Mesenchymal stem cell (in vitro differentiated cells and primary cell): Measurements from ENCODE around the gene USP31.

Experiments
- DNase-seq: peaks from one replicate; pipeline ENCODE4 v3.0.0-alpha.2; 2013
- H2AFZ ChIP-seq: one replicate; pipeline ENCODE4 v1.6.1; 2013; ENCODE audit warnings: low read depth, mild to moderate bottlenecking, control low read depth, inconsistent platforms, low read length, moderate library complexity
- H2AK5ac ChIP-seq: 2 replicates; pipeline ENCODE4 v1.6.1; 2013; ENCODE audit warnings: low read length, moderate library complexity, mild to moderate bottlenecking, inconsistent platforms; ENCODE audit not compliant: severe bottlenecking
- H2BK120ac ChIP-seq: one replicate; pipeline ENCODE4 v1.6.1; 2013; ENCODE audit warnings: low read depth, mild to moderate bottlenecking, inconsistent platforms, low read length, moderate library complexity
- H2BK12ac ChIP-seq, 2 experiments: one replicate each; pipeline ENCODE4 v1.6.1; 2013; ENCODE audit warnings: inconsistent platforms in 2 of 2, low read length in 2 of 2, mild to moderate bottlenecking in 2 of 2, moderate library complexity in 2 of 2, control low read depth in 1 of 2
- H2BK15ac ChIP-seq: one replicate; pipeline ENCODE4 v1.6.1; 2013; ENCODE audit warnings: mild to moderate bottlenecking, low read depth, inconsistent platforms; ENCODE audit not compliant: poor library complexity, severe bottlenecking
- H2BK5ac ChIP-seq: 2 replicates; pipeline ENCODE4 v1.6.1; 2013; ENCODE audit warnings: low read depth, mild to moderate bottlenecking, low read length, control low read depth, inconsistent platforms; ENCODE audit not compliant: poor library complexity, severe bottlenecking
- H3K14ac ChIP-seq, 2 experiments: one replicate each; pipeline ENCODE4 v1.6.1; 2013; ENCODE audit warnings: inconsistent platforms in 2 of 2, low read length in 2 of 2, control low read depth in 1 of 2, mild to moderate bottlenecking in 1 of 2, moderate library complexity in 1 of 2
- H3K18ac ChIP-seq, 2 experiments: one replicate each; pipeline ENCODE4 v1.6.1; 2013; ENCODE audit warnings: inconsistent platforms in 2 of 2, low read length in 2 of 2, control low read depth in 1 of 2, low read depth in 1 of 2, mild to moderate bottlenecking in 1 of 2
- H3K23ac ChIP-seq, 2 experiments: one replicate each; pipeline ENCODE4 v1.6.1; 2013; ENCODE audit warnings: inconsistent platforms in 2 of 2, low read length in 2 of 2, mild to moderate bottlenecking in 2 of 2, moderate library complexity in 2 of 2, control low read depth in 1 of 2
- H3K27ac ChIP-seq: 2 replicates; pipeline ENCODE4 v1.5.1; 2013; ENCODE audit warnings: mild to moderate bottlenecking, moderate library complexity, low read length, control low read depth, inconsistent platforms; ENCODE audit not compliant: poor library complexity, severe bottlenecking
- H3K27me3 ChIP-seq, 2 experiments: 2 replicates each; pipeline versions ENCODE4 v1.6.1 to v1.7.0; 2013; ENCODE audit warnings: low read length in 2 of 2, mild to moderate bottlenecking in 2 of 2, moderate library complexity in 2 of 2, control low read depth in 1 of 2, inconsistent platforms in 1 of 2; ENCODE audit not compliant: control insufficient read depth in 1 of 2, insufficient read depth in 1 of 2
- H3K36me3 ChIP-seq, 2 experiments: 2 replicates each; pipeline versions ENCODE4 v1.6.1 to v1.7.0; 2013; ENCODE audit warnings: low read length in 2 of 2, control low read depth in 1 of 2, inconsistent platforms in 1 of 2, low read depth in 1 of 2, mild to moderate bottlenecking in 1 of 2; ENCODE audit not compliant: insufficient read depth in 2 of 2, control insufficient read depth in 1 of 2
- H3K4ac ChIP-seq, 2 experiments: one replicate each; pipeline ENCODE4 v1.6.1; 2013; ENCODE audit warnings: inconsistent platforms in 2 of 2, low read length in 2 of 2, mild to moderate bottlenecking in 2 of 2, moderate library complexity in 2 of 2, control low read depth in 1 of 2, low read depth in 1 of 2
- H3K4me1 ChIP-seq: 2 replicates; pipeline ENCODE4 v1.6.1; 2013; ENCODE audit warnings: low read depth, low read length, control low read depth; ENCODE audit not compliant: control insufficient read depth, insufficient read depth
- H3K4me2 ChIP-seq: 2 replicates; pipeline ENCODE4 v1.6.1; 2013; ENCODE audit warnings: low read length, mild to moderate bottlenecking, inconsistent platforms; ENCODE audit not compliant: poor library complexity, severe bottlenecking
- H3K4me3 ChIP-seq, 2 experiments: 2 replicates each; pipeline versions ENCODE4 v1.5.1 to v1.7.0; 2013; ENCODE audit warnings: low read length in 2 of 2, mild to moderate bottlenecking in 2 of 2, control low read depth in 1 of 2, low read depth in 1 of 2; ENCODE audit not compliant: insufficient read depth in 1 of 2
- H3K79me1 ChIP-seq: replicated peaks from 2 replicates; pipeline ENCODE4 v1.6.1; 2013; ENCODE audit warnings: mild to moderate bottlenecking, control low read depth, low read length, inconsistent platforms; ENCODE audit not compliant: poor library complexity, severe bottlenecking
- H3K9ac ChIP-seq: 2 replicates; pipeline ENCODE4 v1.7.0; 2013; ENCODE audit warnings: mild to moderate bottlenecking, low read length, moderate library complexity
- H3K9me3 ChIP-seq: 2 replicates; pipeline ENCODE4 v1.7.0; 2013; ENCODE audit warnings: mild to moderate bottlenecking, low read length; ENCODE audit not compliant: control insufficient read depth
- H4K8ac ChIP-seq: one replicate; pipeline ENCODE4 v1.6.1; 2013; ENCODE audit warnings: inconsistent platforms, mild to moderate bottlenecking, low read length, moderate library complexity
- H4K91ac ChIP-seq: one replicate; pipeline ENCODE4 v1.6.1; 2013; ENCODE audit warnings: mild to moderate bottlenecking, low read length, inconsistent platforms
- WGBS: methylation state at CpG from one replicate; pipeline ENCODE4 v1.1.7; 2013; ENCODE audit warnings: mixed read lengths; 5-methylcytosine and 5-hydroxymethylcytosine counted together

The USP31 gene

DNA sequence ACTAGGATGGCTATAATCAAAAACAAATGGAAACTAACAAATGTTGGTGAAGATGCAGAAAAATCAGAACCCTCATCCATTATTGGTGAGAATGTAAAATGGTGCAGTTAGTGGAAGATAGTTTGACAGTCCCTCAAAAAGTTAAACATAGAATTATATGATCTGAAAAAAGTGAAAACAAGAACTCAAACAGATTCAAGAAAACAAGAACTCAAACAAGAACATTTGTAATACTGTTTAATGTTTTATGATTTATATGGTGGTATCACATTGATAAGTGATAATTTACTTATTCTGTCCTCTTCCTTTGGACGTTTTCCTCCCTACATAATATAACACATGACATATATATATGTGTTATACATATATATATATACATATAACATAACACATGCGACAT lies 12.0 kb downstream of the USP31 start:
- H3K23ac ChIP-seq: no peak overlapping the region
- DNase-seq: no peak
- H2AFZ ChIP-seq: no peak overlapping the region
- H3K79me1 ChIP-seq: peaks cover 26% of the 10 kb centered on the region
- peaks cover 25% of the 10 kb centered on the region for H3K9me3 ChIP-seq
- H2BK120ac ChIP-seq: no peak overlapping the region
- no peak overlapping the region for H3K9ac ChIP-seq
- peaks cover 0 to 3% of the 10 kb centered on the region in 2 experiments for H3K36me3 ChIP-seq
- no peak overlapping the region for H3K27ac ChIP-seq
- no CpG with 5 or more reads among the region's 2 CpGs for WGBS
- no peak overlapping the region for H3K14ac ChIP-seq
- H2BK5ac ChIP-seq: no peak overlapping the region
- H4K8ac ChIP-seq: no peak overlapping the region
- H2BK12ac ChIP-seq: no peak overlapping the region
- H3K4ac ChIP-seq: no peak overlapping the region
- H3K18ac ChIP-seq: no peak overlapping the region
- H2BK15ac ChIP-seq: no peak overlapping the region
- H2AK5ac ChIP-seq: no peak overlapping the region
- H3K4me1 ChIP-seq: peaks cover 1% of the 10 kb centered on the region
- H3K4me2 ChIP-seq: no peak overlapping the region
- no peak overlapping the region for H3K4me3 ChIP-seq
- no peak overlapping the region for H4K91ac ChIP-seq
- no peaks in the 10 kb centered on the region for H3K27me3 ChIP-seq

DNA sequence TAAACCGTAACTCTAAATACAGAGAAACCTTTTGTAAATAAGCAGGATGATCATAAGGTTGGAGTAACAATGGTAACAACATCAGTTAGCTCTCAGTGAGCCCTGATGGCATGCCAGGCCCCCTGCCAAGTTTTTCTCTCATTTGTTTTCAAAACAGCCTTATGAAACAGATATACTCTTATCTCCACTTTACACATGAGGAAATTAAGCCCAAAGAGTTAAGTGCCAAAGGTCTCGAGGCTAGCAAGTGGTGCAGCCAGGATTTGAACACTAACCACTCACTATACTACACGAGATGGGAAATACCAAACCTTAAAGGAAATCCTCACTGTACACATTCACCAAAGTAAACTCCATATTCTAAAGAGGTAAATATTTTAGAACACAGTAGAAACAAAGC lies 15.0 kb downstream of the USP31 start:
- no peak overlapping the region for H3K4ac ChIP-seq

DNA sequence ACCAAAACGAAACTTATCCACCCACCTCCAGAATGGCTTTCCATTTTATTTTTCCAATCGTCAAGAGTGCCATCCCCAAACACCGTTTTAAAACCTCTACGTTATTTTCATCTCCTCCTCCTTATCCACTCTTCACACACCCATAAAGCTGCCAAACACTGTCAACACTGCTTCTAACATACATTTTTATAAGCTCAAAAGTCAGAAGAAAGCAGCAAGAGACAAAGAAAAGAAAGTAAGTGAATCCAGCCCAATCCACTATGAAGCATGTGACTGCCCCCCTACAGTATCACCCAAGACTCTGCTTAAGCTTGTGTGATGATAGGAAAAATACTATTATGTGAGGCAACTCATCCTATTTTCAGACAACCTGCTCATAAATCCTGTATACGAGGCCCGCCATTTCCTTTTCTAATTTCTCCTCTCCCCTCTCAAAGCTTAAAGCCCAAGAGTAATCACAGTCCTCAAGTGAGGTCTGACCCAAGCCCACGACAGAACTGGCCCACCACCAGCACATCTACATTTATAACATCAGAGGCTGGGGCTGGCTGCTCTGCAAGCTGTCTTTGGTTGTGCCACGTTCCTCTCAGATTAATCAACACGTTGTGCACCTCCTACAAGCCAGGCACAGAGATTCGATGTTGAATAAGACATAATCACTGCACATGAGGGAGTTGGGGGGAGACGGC lies 16.3 kb downstream of the USP31 start:
- WGBS: 78% methylated on average over 10 of the region's 11 CpGs
- Histone ChIP-seq H3K18ac (peak overlapping the region in 1 of 2 experiments; percentile 37), H2BK5ac (no peak overlapping the region), H3K27me3 (no peaks in the 10 kb centered on the region), H2BK12ac (peak overlapping the region in 1 of 2 experiments; percentile 7), H2AFZ (no peak overlapping the region), H3K27ac (no peak overlapping the region), H3K4me2 (no peak overlapping the region), H2BK15ac (no peak overlapping the region), H3K36me3 (peaks cover 0 to 3% of the 10 kb centered on the region in 2 experiments), H4K91ac (no peak overlapping the region), H3K23ac (no peak overlapping the region), H3K79me1 (peaks cover 13% of the 10 kb centered on the region), H3K9me3 (peaks cover 16% of the 10 kb centered on the region), H4K8ac (no peak overlapping the region), H2AK5ac (no peak overlapping the region), H3K14ac (no peak overlapping the region), H3K9ac (peak overlapping the region; percentile 87), H3K4me3 (peak overlapping the region in 1 of 2 experiments; percentile 70), H3K4me1 (peaks cover 1% of the 10 kb centered on the region), H3K4ac (no peak overlapping the region), H2BK120ac (no peak overlapping the region)
- DNase-seq: no peak

More for the DNA sequence above, 15.0 kb downstream of the USP31 start:
- H3K27me3 ChIP-seq: no peaks in the 10 kb centered on the region
- no peak overlapping the region for H2BK15ac ChIP-seq
- H3K14ac ChIP-seq: no peak overlapping the region
- peaks cover 25% of the 10 kb centered on the region for H3K9me3 ChIP-seq
- peaks cover 1% of the 10 kb centered on the region for H3K4me1 ChIP-seq
- no peak overlapping the region for H2AK5ac ChIP-seq
- no peak overlapping the region for H3K27ac ChIP-seq
- H3K4me2 ChIP-seq: no peak overlapping the region
- H3K4me3 ChIP-seq: no peak overlapping the region
- DNase-seq: no peak
- H4K91ac ChIP-seq: no peak overlapping the region
- H2BK5ac ChIP-seq: no peak overlapping the region
- peaks cover 0 to 3% of the 10 kb centered on the region in 2 experiments for H3K36me3 ChIP-seq
- H4K8ac ChIP-seq: no peak overlapping the region
- no peak overlapping the region for H3K18ac ChIP-seq
- H3K79me1 ChIP-seq: peaks cover 21% of the 10 kb centered on the region
- 53% methylated on average over 1 of the region's 3 CpGs for WGBS
- no peak overlapping the region for H2BK12ac ChIP-seq
- no peak overlapping the region for H3K23ac ChIP-seq
- no peak overlapping the region for H2BK120ac ChIP-seq
- H3K9ac ChIP-seq: no peak overlapping the region
- no peak overlapping the region for H2AFZ ChIP-seq

DNA sequence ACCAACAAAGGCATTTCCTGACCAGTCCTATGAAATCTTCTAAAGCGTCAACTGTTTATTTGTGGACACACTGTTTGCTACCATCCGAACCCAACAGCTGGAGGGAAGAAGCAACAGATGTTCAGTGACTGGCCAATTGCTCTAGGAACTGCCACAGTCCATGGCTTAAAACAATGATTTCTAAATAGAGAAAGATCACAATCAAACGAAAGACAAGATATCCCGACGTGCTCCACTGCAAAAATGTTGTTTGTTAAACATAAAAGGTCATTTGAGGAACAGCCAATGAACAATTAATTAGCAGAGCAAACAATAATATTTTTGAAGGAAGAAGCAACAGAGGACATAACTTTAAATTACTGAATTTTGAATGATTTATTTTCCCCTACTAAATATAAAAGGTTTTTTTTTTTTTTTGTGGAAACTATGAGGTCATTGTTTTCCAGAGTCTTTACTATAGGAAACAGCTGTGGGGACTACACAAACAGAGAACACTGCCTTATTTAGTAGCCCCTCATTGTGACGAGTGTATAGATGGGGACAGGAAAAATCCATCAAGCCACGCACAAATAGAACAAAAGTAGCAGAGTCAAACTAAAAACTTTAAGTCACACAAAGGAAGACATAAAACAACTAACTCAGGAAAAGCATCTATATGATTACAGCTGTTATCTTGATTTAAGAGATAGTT lies 17.2 kb downstream of the USP31 start:
- Histone ChIP-seq H3K27ac (no peak overlapping the region), H2AFZ (no peak overlapping the region)
- WGBS: 2% methylated on average over 2 of the region's 7 CpGs

More for the DNA sequence above, 17.2 kb downstream of the USP31 start:
- Histone ChIP-seq H2AK5ac (no peak overlapping the region), H3K79me1 (peaks cover 14% of the 10 kb centered on the region), H3K36me3 (peaks cover 0 to 3% of the 10 kb centered on the region in 2 experiments), H3K4me3 (peak overlapping the region in 1 of 2 experiments; percentile 70), H3K14ac (no peak overlapping the region), H3K9ac (peak overlapping the region; percentile 87), H2BK120ac (no peak overlapping the region), H3K18ac (no peak overlapping the region), H3K4me2 (no peak overlapping the region), H3K4ac (no peak overlapping the region), H3K23ac (no peak overlapping the region), H2BK5ac (no peak overlapping the region), H2BK15ac (no peak overlapping the region), H3K4me1 (peaks cover 1% of the 10 kb centered on the region), H3K9me3 (peaks cover 7% of the 10 kb centered on the region), H2BK12ac (no peak overlapping the region), H3K27me3 (no peaks in the 10 kb centered on the region), H4K8ac (no peak overlapping the region), H4K91ac (no peak overlapping the region)
- peak; percentile 77 for DNase-seq
